A549 (cell line): ENCODE results near the gene ROBO1. TPM values are rescaled to one million over a fixed set of nuclear protein-coding genes. Genes with fewer than 3 reads are reported as not detected.

Source experiments
- ATAC-seq, 2 experiments: fragments of 200-7000 bp in 1 of 2; fragments of >200 bp in 1 of 2; cut with Nextera tagmentation in 1 of 2; cut with Tn5 transposase in 1 of 2; 3 replicates each; pipeline versions ENCODE4 v1.8.0 to v1.9.1; 2018 to 2020; ENCODE audit warnings: mild to moderate bottlenecking in 1 of 2, moderate library complexity in 1 of 2
- CTCF ChIA-PET: fragments of 300-600 bp; sonication (Branson Sonifier 250); formaldehyde crosslinking; extraction: SDS; loops from one replicate; lab custom pipeline; 2021; ENCODE audit warnings: antibody characterized with exemption, inconsistent platforms; lab: Yijun Ruan, JAX
- POLR2A ChIA-PET: fragments of 350-600 bp; formaldehyde crosslinking; extraction: SDS; loops from one replicate; lab custom pipeline; 2021; ENCODE audit warnings: antibody characterized with exemption, inconsistent platforms; lab: Yijun Ruan, JAX
- DNase-seq, 2 experiments: peaks; one replicate each; pipeline versions ENCODE4 v3.0.0 to v3.0.0-alpha.2; 2011 to 2016; ENCODE audit warnings: low read depth in 1 of 2, low spot score in 1 of 2
- FAIRE-seq: peaks from 2 replicates; lab custom pipeline; 2011; peaks lifted over from hg19 to GRCh38; lab: Jason Lieb, UNC
- H3K27ac ChIP-seq, 2 experiments: fragments of >200 bp; sonication (Bioruptor Twin); formaldehyde crosslinking; 3 replicates each; pipeline ENCODE4 v1.5.1; 2016 to 2017
- H3K4me1 ChIP-seq: fragments of >200 bp; sonication (Bioruptor Twin); formaldehyde crosslinking; 3 replicates; pipeline ENCODE4 v1.6.1; 2016
- H3K4me2 ChIP-seq: fragments of >200 bp; sonication (Bioruptor Twin); formaldehyde crosslinking; 3 replicates; pipeline ENCODE4 v1.6.1; 2016
- H3K4me3 ChIP-seq: fragments of >200 bp; sonication (Bioruptor Twin); formaldehyde crosslinking; 3 replicates; pipeline ENCODE4 v1.5.1; 2016
- H3K9me3 ChIP-seq: fragments of >200 bp; sonication (Bioruptor Twin); formaldehyde crosslinking; 3 replicates; pipeline ENCODE4 v1.6.1; 2016
- BCL3 ChIP-seq: fragments of >200 bp; sonication (Bioruptor Twin); formaldehyde crosslinking; IDR thresholded peaks from 3 replicates; pipeline ENCODE4 v1.6.1; 2016
- BHLHE40 ChIP-seq: IDR thresholded peaks from 2 replicates; pipeline ENCODE4 v1.6.1; 2012; ENCODE audit warnings: low read depth, low read length, inconsistent platforms
- CBX8 ChIP-seq: fragments of 200-600 bp; sonication (generic); IDR thresholded peaks from 2 replicates; pipeline ENCODE4 v1.6.1; 2016
- CEBPB ChIP-seq, 2 experiments: fragments of >200 bp in 1 of 2; sonication (Bioruptor Twin) in 1 of 2; formaldehyde crosslinking in 1 of 2; IDR thresholded peaks; 2 replicates each; pipeline ENCODE4 v1.6.1; 2012 to 2016
- CTCF ChIP-seq: fragments of >200 bp; sonication (Bioruptor Twin); formaldehyde crosslinking; IDR thresholded peaks from 3 replicates; pipeline ENCODE4 v1.5.1; 2016
- ELK1 ChIP-seq: fragments of 150-350 bp; IDR thresholded peaks from 2 replicates; pipeline ENCODE4 v1.6.1; 2014; ENCODE audit warnings: low read depth, mild to moderate bottlenecking, low read length
- ESRRA ChIP-seq: fragments of 150-350 bp; IDR thresholded peaks from 2 replicates; pipeline ENCODE4 v1.6.1; 2014; ENCODE audit warnings: mild to moderate bottlenecking, low read length, borderline replicate concordance
- FOXS1 ChIP-seq: fragments of 250-450 bp; sonication (Bioruptor Pico); IDR thresholded peaks from 2 replicates; pipeline ENCODE4 v1.5.0; 2020; ENCODE audit warnings: mild to moderate bottlenecking, moderate library complexity
- GATA3 ChIP-seq: IDR thresholded peaks from 2 replicates; pipeline ENCODE4 v1.6.1; 2012; ENCODE audit warnings: borderline replicate concordance
- HDAC2 ChIP-seq: fragments of 200-600 bp; sonication (generic); IDR thresholded peaks from 2 replicates; pipeline ENCODE4 v1.6.1; 2016
- HES2 ChIP-seq: fragments of >200 bp; sonication (Bioruptor Twin); formaldehyde crosslinking; IDR thresholded peaks from 2 replicates; pipeline ENCODE4 v1.6.1; 2016
- HEYL ChIP-seq: fragments of 250-450 bp; sonication (Bioruptor Pico); IDR thresholded peaks from 2 replicates; pipeline ENCODE4 v1.8.0; 2021; ENCODE audit warnings: mild to moderate bottlenecking, moderate library complexity
- HOXB5 ChIP-seq: fragments of 250-450 bp; sonication (Bioruptor Pico); IDR thresholded peaks from 2 replicates; pipeline ENCODE4 v1.5.0; 2020; ENCODE audit warnings: mild to moderate bottlenecking, moderate library complexity
- MAX ChIP-seq: IDR thresholded peaks from 2 replicates; pipeline ENCODE4 v1.6.1; 2012
- NFE2L2 ChIP-seq: fragments of 150-350 bp; conservative IDR thresholded peaks from 2 replicates; pipeline ENCODE4 v1.6.1; 2014; ENCODE audit warnings: low read length
- NPAS2 ChIP-seq: fragments of 250-450 bp; sonication (Bioruptor Pico); IDR thresholded peaks from 2 replicates; pipeline ENCODE4 v1.8.0; 2022; ENCODE audit warnings: mild to moderate bottlenecking, moderate library complexity, borderline replicate concordance
- PHF8 ChIP-seq: fragments of 200-600 bp; sonication (generic); IDR thresholded peaks from 2 replicates; pipeline ENCODE4 v1.6.1; 2016; ENCODE audit warnings: low read depth, mild to moderate bottlenecking, antibody characterized with exemption, moderate library complexity, borderline replicate concordance
- POLR2A ChIP-seq: IDR thresholded peaks from 2 replicates; pipeline ENCODE4 v1.6.1; 2012; ENCODE audit warnings: mild to moderate bottlenecking, low read length
- POLR2AphosphoS2 ChIP-seq: conservative IDR thresholded peaks from 2 replicates; pipeline ENCODE4 v1.6.1; 2012; ENCODE audit warnings: low read length, improper control_type of control experiment, inconsistent platforms
- RARB ChIP-seq: fragments of 250-450 bp; sonication (Bioruptor Pico); IDR thresholded peaks from 2 replicates; pipeline ENCODE4 v1.8.0; 2021; ENCODE audit warnings: mild to moderate bottlenecking, moderate library complexity
- RCOR1 ChIP-seq: fragments of 150-350 bp; IDR thresholded peaks from 2 replicates; pipeline ENCODE4 v1.6.1; 2014; ENCODE audit warnings: antibody characterized with exemption, low read length, low read depth
- TFCP2L1 ChIP-seq: fragments of 250-450 bp; sonication (Bioruptor Pico); IDR thresholded peaks from 2 replicates; pipeline ENCODE4 v1.5.0; 2021; ENCODE audit warnings: mild to moderate bottlenecking
- ZNF302 ChIP-seq: fragments of 250-450 bp; sonication (Bioruptor Pico); IDR thresholded peaks from 2 replicates; pipeline ENCODE4 v1.9.0; 2021; ENCODE audit warnings: inconsistent platforms, mild to moderate bottlenecking, moderate library complexity
- WGBS: methylation state at CpG from one replicate; pipeline ENCODE4 v1.1.6; 2017; ENCODE audit errors: missing lambda C conversion rate; 5-methylcytosine and 5-hydroxymethylcytosine counted together
- polyA plus RNA-seq, 4 experiments: library from polyadenylated mRNA; depleted of rRNA in 3 of 4; stranded (reverse); fragments of >200 nt; fragmentation: RNase III in 1 of 4; extraction: RNeasy Plus Mini Kit Qiagen cat#74134 plus additional on column Dnase treatment in 1 of 4; gene quantifications; 2 replicates in 3 of 4; 3 replicates in 1 of 4; pipeline ENCODE4 v1.2.3, GENCODE V29; 2011 to 2017

ROBO1 gene
- polyA plus RNA-seq, 2 of the 4 experiments (the other 2 are of a cell fraction) = 25.3 to 35.6 TPM

GRCh38 chr3:79140708-79141107, 627.1 kb downstream of the ROBO1 start:
- ChIA-PET POLR2A (no interaction called here), CTCF (no interaction called here)
- DNase-seq = no peak
- TF ChIP-seq NPAS2 (CRISPR knock-in tag) = no peak
- no peak for TF ChIP-seq RARB (CRISPR knock-in tag)
- no peak for TF ChIP-seq CTCF
- TF ChIP-seq HOXB5 = no peak
- no peak for TF ChIP-seq GATA3
- no peak for TF ChIP-seq BCL3
- TF ChIP-seq NFE2L2 = no peak
- no peak for TF ChIP-seq TFCP2L1 (CRISPR knock-in tag)
- TF ChIP-seq RCOR1 = no peak
- no peak for TF ChIP-seq MAX
- no peak for TF ChIP-seq HEYL (CRISPR knock-in tag)
- no peak for TF ChIP-seq CBX8
- no peak for TF ChIP-seq POLR2A
- TF ChIP-seq FOXS1 = no peak
- no peak for TF ChIP-seq HDAC2
- TF ChIP-seq ELK1 = no peak
- TF ChIP-seq ESRRA = no peak
- WGBS = 3% methylated on average over 3 of the region's 3 CpGs
- Histone ChIP-seq H3K4me1 (no peaks in the 10 kb centered on the region), H3K4me2 (no peak overlapping the region), H3K4me3 (no peak overlapping the region), H3K27ac (no peak overlapping the region), H3K9me3 (no peaks in the 10 kb centered on the region)
- no peak for FAIRE-seq
- ATAC-seq = no peak

GRCh38 chr3:79139395-79140068, 628.3 kb downstream of the ROBO1 start:
- FAIRE-seq (no peak), DNase-seq (no peak), ATAC-seq (no peak)
- no peak for TF ChIP-seq MAX
- TF ChIP-seq NPAS2 (CRISPR knock-in tag) = no peak
- TF ChIP-seq ZNF302 = no peak
- TF ChIP-seq HES2 = no peak
- TF ChIP-seq PHF8 = no peak
- TF ChIP-seq RCOR1 = no peak
- TF ChIP-seq BHLHE40 = no peak
- TF ChIP-seq CEBPB (IDR thresholded peaks at IDR 0.05) = no peak
- no peak for TF ChIP-seq ELK1
- no peak for TF ChIP-seq POLR2AphosphoS2
- TF ChIP-seq HDAC2 = no peak
- no peak for TF ChIP-seq GATA3
- no peak overlapping the region for H3K4me2 ChIP-seq
- H3K4me3 ChIP-seq = no peak overlapping the region
- WGBS = 7% methylated on average over 7 of the region's 7 CpGs
- CTCF ChIA-PET = no interaction called here
- no peaks in the 10 kb centered on the region for H3K4me1 ChIP-seq
- H3K27ac ChIP-seq = no peak overlapping the region
- no peaks in the 10 kb centered on the region for H3K9me3 ChIP-seq
- POLR2A ChIA-PET = no interaction called here
